Stimulated activated naive CD4-positive, alpha-beta T cell treated with Interleukin-2 at 50 U/mL for 16 hours (primary cell): ENCODE data around the gene SLC4A8.
"Not testable (repeated sequence)": the region's sequence is repeated elsewhere in the genome, so short reads cannot be mapped to it uniquely, and the experiment has no call there.

Experiments
- DNase-seq: peaks from one replicate; lab custom pipeline; 2025; lab: John Stamatoyannopoulos, UW

SLC4A8 gene

DNA sequence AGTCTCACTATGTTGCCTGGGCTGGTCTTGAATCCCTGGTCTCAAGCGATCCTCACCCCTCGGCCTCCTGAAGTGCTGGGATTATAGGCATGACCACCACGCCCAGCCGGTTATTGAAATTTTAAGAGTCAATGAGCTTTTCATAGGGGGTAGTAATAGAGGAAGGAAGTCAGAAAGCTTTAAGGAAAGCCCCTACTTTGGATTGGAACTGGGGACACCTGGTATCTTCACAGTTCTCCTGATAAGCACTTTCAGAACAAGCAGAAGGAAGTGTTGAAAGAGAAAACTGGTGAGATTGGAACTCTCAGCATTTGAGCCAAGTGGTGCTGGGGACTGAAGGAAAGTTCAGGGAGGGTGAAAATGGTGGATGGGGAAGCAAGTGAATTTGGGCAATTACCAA lies 5.1 kb downstream of the SLC4A8 start:
- DNase-seq = no peak

DNA sequence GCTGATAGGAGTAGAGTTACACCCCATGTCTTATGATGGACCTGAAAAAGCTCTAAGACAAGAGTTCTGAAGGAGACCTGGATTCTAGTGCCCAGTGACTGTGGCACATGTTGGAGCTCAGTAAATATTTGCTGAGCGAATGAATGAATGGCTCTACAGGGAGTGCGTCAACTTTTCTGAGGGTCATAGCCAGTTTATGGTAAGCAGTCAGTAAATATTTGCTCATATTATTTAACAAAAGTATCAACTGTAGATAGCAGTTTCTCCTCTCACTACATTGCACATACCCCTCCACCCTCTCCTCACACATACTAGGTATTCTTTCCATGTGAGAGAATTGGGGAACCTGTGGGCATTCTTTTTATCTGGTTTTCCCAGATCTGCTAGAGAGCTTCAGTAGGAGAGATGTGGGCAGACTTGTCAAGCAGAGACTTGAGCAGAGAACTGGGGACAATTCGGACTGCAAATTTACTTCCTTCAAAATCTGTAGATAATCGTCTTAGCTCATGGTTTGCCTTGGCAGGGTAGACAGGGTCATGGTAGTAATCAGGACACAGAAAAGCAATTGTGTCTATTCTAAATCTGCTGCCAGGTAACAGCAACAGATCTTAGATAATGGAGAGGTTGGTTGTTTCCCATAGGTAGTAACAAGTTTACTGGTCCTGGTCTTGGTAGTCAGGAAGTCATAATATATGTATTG lies 5.7 kb downstream of the SLC4A8 start:
- DNase-seq = no peak

DNA sequence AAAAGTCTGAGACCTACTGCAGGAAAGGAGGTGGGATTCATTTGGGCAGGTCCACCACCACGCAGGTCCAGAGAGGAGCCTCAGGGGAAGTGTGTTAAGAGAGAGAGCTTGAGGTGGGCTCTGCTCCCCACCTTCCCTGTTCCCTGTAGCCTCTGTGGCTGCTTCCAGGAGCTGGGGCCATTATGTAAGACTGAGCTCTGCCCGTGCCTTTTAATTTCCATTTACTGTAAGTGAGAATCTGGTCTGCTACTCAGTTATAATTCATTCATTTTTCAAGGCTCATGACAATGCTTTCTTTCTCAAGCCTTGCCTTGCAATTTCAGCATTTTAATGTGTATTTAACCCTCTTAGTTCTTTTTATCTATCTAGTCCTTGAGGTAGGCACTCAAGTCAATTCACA lies 8.3 kb downstream of the SLC4A8 start:
- DNase-seq = no peak

DNA sequence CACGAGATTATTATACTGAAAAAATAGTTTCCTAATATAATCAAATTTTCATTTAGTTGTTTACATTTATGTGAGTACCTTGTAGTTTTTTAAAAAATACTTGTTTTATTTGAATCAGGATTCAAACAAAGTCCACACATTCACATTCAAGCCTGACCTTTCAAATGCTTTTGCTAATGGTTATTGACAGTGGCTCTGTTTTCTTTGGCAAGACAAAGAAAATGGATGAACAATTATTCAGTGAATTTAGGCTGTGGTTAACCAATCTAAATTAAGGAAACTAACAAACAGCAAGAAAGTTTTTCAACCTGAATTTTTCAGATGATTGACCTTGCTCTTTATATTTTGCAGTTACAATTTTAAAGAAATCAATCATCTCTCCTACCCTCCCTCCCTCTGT lies 9.7 kb downstream of the SLC4A8 start:
- DNase-seq = no peak

DNA sequence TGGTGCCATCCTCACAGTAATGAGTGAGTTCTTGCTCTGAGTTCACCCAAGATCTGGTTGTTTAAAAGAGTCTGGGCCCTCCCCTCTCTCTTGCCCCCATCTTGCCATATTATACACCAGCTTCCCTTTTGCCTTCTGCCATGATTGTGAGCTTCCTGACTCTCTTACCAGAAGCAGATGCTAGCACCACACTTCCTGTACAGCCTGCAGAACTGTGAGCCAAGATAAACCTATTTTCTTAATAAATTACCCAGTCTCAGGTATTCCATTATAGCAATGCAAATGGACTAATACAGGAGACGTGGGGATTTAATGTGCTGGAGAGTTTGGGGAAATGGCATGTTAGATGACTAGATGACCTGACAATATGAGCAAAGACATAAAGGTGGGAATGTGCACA lies 12.8 kb downstream of the SLC4A8 start:
- no peak for DNase-seq

DNA sequence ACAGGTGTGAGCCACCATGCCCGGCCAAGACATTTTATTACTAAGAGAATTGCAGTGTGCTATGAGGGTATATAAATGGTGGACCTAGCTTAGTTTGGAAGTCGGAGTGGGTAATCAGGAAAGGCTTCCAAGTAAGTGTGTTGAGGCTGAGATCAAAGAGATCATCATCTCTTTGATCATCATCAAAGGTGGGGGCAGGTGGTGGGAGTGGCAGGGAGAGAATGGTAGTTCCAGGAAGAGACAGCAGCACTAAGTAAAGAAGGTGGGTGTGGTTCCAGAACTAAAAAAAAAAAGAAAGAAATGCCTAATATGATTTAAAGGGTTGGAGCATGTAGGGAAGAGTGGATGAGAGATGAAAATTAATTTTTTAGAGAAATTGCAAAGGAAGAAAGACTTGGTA lies 14.7 kb downstream of the SLC4A8 start:
- DNase-seq = no peak

DNA sequence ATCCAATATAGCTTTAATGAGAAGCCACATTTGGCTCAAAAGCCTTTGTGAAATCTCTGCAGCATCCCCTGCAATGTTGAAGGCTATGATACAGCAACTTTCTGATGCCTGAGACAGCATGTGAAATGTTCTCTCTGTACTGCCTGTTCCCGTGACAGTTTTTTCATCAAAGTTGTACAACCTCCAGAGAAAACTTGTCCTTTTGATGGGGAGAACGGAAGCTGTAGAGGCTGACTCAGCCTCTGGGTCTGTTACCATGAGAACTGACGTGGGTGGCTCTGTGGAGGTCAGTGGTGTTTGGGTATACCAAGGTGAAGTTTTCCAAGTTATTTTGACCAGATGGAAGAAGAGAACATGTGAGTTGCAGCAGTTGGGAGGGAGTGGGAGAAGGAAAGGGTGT lies 17.0 kb downstream of the SLC4A8 start:
- no peak for DNase-seq

DNA sequence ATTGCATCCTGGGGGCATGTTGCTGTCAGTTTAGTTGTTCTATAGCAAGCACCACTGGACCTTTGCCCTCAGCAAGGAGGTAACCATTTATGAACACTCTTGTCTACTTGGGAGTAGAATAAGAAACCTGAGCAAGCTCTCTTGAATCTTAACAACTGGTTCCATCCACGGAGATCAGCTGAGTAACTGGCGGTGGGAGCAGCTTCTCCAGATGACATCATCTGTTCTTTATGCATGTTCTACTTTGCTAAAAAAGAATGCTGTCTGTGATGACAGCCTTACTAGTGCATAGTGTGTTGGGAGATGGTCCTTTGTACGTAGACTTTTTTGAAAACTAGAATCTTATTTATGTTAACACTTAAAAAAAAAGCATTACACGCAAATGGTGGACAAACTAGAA lies 17.7 kb downstream of the SLC4A8 start:
- DNase-seq = no peak

DNA sequence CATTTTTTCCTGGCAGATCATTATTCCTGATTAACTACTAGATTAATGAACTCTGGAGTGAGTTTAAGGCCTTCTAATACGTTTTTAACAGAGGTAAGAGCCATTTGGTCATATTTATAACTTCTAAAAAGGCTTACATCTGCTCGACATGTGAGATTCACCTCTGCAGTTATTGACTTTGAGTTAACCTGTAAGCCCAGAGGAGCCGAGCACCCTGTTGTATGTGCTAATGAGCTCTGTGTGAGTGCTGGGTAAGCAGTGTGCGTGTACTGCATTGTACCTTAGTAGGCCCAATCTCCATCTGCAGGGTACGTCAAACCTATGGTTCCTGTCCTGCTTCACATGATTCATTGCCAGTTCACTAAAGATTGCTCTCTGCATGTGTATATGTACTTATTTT lies 18.9 kb downstream of the SLC4A8 start:
- no peak for DNase-seq

DNA sequence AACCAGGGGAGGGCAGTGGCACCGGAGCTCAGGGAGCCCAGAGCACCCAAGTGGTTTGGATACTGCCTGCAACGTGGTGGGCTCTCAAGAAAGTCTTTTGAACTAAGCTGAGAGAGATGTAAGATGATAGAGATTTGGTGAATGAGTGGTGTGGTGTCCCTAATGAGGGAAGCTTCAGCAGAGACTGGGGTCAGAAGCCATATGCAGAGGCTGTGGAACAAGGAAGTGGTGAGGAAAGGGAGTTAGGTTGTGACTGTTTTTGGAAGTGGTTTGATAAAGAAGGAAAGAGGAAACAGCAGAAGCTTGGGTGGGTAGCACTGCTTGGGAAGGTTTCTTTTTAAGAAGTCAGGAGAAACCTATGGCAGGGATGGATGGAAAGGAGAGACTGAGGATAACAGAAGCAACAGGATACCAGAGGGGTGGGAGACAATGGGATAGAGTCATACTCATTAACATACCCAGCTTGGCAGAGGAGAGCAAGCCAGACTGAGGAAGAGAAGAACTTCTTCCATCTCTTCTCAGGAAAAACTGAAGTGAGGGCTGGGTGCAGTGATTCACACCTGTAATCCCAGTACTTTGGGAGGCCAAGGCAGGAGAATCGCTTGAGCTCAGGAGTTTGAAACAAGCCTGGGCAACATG lies 24.1 kb downstream of the SLC4A8 start:
- no peak for DNase-seq

DNA sequence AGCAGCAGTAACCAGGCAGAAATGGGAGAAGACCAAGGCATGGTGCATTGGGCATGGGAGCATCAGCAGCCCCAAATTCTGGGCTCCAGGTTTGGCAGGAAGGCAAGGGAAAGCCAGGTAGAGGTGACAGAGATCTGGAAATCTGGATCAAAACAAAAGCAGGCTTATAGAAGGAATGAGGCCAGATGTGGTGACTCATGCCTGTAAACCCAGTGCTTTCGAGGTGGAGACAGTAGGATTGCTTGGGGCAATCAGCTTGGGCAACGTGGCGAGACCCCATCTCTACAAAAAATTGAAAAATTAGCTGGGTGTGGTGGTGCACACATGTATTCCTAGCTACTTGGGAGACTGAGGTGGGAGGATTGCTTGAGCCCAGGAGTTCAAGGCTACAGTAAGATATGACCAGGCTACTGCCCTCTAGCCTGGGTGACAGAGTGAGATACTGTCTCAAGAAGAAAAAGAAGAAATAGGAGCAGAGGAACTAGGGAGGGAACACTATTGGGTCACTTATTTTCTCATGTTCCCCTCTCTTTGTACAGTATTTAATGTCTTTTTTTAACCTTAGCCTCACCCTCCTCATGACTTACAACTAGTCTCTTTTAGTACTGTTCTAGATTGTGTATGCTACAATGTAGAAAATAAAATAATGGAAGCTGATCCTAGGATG lies 25.1 kb downstream of the SLC4A8 start:
- no peak for DNase-seq

DNA sequence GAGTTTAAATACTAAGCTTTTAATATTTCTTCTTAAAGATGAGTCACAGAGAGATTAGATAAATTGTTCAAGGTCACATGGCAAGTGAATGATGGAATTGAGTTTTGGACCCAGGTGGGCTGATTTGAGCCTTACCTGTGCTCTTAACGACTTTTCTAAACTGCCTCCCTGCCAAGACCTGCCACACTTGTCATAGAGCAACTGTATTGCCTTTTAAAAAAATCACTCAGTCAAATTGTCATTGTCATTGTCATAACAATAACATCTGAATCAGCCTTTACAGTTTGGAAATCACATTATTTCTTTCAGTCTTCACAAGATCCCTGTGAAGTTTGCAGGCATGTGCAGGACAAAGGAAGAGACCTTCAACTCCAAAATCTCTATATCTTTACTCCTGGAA lies 25.7 kb downstream of the SLC4A8 start:
- DNase-seq = no peak

DNA sequence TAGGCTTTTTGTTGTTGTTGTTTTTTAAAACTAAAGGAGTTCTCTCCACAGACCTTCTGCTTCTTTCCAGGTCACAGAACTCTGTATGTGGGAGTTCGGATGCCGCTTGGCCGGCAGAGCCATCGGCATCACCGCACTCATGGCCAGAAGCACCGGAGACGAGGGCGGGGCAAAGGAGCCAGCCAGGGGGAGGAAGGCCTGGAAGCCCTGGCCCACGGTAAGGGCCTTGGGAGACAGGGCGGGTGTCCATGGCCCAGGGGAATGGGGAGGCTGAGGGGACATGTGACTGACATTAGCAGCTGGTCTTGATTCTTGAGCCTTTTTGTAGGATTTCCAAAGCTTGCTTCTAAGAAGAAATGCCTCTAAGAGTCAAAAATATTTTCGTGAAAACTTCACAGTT lies 26.2 kb downstream of the SLC4A8 start:
- no peak for DNase-seq

DNA sequence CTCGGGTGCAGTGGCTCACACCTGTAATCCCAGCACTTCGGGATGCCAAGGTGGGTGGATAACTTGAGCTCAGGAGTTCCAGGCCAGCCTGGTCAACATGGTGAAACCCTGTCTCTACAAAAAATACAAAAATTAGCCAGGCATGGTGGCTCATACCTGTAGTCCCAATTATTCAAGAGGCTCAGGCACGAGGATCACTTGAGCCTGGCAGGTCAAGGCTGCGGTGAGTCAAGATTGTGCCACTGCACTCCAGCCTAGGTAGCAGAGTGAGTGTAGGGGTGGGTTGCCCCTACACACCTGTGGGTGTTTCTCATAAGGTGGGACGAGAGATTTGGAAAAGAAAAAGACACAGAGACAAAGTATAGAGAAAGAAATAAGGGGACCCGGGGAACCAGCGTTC lies 29.4 kb downstream of the SLC4A8 start:
- DNase-seq = not testable (repeated sequence)

DNA sequence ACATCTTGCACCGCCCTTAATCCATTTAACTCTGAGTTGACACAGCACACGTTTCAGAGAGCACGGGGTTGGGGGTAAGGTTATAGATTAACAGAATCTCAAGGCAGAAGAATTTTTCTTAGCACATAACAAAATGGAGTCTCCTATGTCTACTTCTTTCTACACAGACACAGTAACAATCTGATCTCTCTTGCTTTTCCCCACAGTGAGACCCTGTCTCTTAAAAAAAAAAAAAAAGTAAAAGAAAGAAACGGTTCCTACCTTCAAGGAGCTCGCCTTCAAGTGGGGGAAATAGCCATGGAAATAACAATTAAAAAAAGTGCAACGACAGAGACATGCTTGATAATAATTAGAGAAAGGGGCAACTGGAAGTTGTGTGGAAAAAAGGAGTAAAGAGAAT lies 30.4 kb downstream of the SLC4A8 start:
- DNase-seq = not testable (repeated sequence)

DNA sequence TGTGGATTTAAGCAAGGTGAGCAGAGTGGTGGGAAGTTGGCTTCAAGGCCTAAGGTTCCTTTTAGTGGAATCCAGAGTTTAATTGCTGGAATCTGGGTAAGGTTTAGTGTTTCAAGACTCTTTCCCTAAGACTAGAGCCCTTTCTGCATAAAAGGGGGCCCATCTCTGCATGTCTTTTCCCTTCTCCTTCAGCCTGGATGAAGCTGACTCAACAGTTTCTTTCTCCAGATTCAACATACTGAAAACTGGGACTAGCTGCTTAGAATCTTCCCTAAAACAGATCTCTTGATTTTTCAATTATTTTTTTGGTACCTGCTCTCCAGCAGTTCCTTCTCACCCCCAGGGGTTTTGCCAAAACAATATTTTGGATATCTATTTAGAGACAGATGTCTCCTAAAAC lies 34.0 kb downstream of the SLC4A8 start:
- no peak for DNase-seq

DNA sequence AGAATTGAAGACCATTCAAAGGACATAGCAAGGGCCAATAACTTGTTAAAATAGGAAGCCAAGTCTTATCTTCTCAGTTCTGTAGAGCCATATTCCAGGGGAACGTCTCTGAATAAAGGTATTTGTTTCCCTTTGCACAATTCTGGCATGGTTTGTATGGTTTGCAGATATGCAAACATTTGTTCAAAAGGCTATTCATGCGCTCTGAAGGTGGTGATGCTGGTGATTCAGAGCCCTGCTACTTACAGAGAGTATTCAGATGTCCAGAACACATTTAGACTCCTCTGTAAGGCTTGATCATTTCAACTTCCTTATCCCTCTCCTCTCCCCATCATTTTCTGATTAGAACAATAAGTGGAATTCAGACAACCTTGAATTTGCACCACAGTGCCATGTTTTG lies 35.9 kb downstream of the SLC4A8 start:
- no peak for DNase-seq

DNA sequence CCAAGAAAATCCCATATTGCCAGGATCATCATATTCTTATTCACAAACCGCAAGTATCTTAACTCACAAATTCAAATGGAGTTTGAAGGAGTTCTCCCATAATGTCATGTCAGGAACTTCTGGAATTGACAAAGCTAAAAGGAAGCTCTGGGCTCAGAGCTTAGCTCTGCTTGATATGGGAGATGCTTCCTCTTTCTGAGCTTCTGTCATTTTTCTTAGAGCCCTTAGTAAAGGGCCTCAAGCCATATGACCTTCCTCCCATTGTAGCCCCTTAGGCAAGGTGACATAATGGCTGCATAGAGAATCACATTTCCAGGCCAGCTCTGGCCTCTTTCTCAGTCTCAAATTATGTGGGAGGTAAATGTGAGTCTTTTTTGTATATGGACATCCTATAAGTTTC lies 40.9 kb downstream of the SLC4A8 start:
- no peak for DNase-seq

DNA sequence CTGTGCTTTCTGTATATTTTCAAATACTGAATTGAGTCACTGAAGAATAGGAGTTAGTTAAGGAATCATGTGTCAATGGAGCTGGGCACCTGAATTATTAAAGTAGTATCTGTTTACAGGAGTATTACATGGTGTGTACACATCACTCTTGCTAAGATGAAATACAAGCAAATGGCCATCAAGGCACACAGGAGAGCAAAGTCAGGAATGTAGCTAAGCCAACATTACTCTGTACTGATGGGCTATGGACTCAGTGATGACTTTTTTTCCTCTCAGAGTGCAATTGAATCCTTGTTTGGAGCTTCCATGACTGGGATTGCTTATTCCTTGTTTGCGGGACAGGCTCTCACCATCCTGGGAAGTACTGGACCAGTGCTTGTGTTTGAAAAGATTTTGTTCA lies 45.5 kb downstream of the SLC4A8 start:
- no peak for DNase-seq

DNA sequence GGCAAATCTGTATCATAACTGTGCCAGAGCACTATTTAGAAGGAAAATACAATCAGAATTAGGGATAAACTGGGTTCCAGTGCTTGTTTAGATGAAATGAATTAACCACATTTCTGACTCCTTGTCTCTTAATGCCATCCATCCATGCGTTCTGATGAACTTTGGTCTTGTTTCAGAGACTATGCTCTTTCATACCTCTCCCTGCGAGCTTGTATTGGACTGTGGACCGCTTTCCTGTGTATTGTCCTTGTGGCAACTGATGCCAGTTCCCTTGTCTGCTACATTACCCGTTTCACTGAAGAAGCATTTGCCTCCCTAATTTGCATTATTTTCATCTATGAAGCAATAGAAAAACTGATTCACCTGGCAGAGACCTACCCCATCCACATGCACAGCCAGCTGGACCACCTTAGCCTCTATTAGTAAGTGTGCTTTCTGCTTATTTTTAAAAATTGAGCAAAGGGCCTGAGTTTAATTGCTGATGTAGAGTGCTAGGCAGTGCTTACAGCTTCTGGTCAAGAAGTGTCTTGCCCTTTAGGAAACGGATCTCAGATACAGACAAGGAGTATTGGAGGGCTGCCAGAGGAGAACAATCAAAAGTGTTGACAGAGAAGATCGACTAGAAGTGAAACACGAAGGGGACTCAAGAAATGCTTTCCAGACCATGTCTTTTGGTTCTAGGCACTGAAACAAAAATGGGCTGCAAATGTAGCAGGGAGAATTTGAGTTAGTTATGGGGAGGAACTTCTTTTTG lies 46.7 kb downstream of the SLC4A8 start:
- DNase-seq = no peak

DNA sequence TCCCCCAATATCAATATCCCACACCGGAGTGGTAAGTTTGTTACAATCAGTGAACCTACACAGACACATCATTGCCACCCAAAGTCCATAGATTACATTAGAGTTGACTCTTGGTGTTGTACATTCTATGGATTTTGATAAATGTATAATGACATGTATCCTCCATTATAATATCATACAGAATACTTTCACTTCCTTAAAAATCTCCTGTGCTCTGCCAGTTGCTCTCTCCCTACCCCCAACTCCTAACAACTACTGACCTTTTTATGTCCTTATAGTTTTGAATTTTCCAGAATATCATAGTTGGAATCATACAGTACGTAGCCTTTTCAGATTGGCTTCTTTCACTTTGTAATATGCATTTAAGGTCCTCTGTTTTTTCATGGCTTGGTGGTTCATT lies 48.4 kb downstream of the SLC4A8 start:
- no peak for DNase-seq

DNA sequence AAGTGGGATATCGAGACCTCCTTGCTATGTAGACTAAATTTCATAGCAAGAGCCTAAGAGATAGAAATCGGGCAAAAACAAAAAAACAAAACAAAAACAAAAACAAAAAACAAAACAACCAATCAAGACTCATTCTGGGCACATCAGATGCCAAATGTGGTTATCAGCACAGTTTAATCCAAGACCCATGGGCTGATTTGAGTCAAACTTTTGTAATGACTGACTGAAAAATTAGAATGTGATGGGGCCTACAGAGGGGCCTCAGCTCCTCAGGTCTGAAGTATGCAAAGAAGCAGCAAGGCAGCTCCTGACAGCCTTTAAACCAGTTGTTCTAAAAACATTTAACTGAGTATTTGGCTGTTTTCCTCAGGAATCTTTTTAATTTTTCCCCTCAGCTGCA lies 49.3 kb downstream of the SLC4A8 start:
- no peak for DNase-seq

DNA sequence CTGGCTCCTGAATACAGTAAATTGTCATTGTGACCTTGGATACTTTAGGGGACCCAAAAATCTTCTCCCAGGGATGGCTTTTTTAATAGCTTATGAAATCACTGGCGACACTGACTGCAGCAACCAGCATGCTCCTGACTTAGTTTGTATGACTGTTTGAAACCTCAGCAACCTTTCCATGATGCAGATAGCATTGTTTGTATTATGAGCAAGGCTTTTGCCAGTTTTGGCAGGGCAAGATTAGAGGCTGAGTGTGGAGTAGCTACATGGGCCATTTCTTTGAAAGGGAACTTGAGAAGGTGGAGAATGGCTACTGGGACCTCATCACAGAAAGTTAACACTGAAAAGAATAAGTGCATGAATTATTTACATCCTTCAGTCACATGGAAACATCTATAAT lies 50.9 kb downstream of the SLC4A8 start:
- DNase-seq = no peak
